Measurements from ENCODE around the gene KCND1.

Gene KCND1

GRCh38 chrX:48937054-48937907, 34.4 kb downstream of the KCND1 start:
- peak; percentile 84 to 89 for DNase-seq (ENCODE audit: low read depth in 2 of 2)

GRCh38 chrX:48936429-48937053, 35.1 kb downstream of the KCND1 start:
- DNase-seq (ENCODE audit: low read depth in 2 of 2), result no peak

- no peak for DNase-seq (ENCODE audit: low read depth in 2 of 2)
Observed at GRCh38 chrX:48935301-48935670, 36.4 kb downstream of the KCND1 start.

- no peak for DNase-seq (ENCODE audit: low read depth in 2 of 2)
Observed at GRCh38 chrX:48934581-48935300, 36.9 kb downstream of the KCND1 start.

- no peak for DNase-seq (ENCODE audit: low read depth in 2 of 2)
Observed at GRCh38 chrX:48933757-48934156, 37.9 kb downstream of the KCND1 start.

- no peak for DNase-seq (ENCODE audit: low read depth in 2 of 2)
Observed at GRCh38 chrX:48927736-48928382, 43.8 kb downstream of the KCND1 start.

GRCh38 chrX:48927123-48927522, 44.5 kb downstream of the KCND1 start:
- no peak for DNase-seq (ENCODE audit: low read depth in 2 of 2)

GRCh38 chrX:48924270-48924669, 47.4 kb downstream of the KCND1 start:
- DNase-seq (ENCODE audit: low read depth in 2 of 2), result no peak

GRCh38 chrX:48923771-48924170, 47.9 kb downstream of the KCND1 start:
- no peak for DNase-seq (ENCODE audit: low read depth in 2 of 2)

- no peak for DNase-seq (ENCODE audit: low read depth in 2 of 2)
Observed at GRCh38 chrX:48920718-48921104, 50.9 kb downstream of the KCND1 start.

- no peak for DNase-seq (ENCODE audit: low read depth in 2 of 2)
Observed at GRCh38 chrX:48919947-48920717, 51.5 kb downstream of the KCND1 start.

- no peak for DNase-seq (ENCODE audit: low read depth in 2 of 2)
Observed at GRCh38 chrX:48919360-48919841, 52.2 kb downstream of the KCND1 start.

GRCh38 chrX:48918643-48919340, 52.9 kb downstream of the KCND1 start, which contains the start of gene PIM2:
Gene PIM2, minus strand, starts transcription at chrX:48919024. Its CDS starts 190 bp downstream, at chrX:48918834.
- DNase-seq (ENCODE audit: low read depth in 2 of 2), result peak; percentile 88

- no peak for DNase-seq (ENCODE audit: low read depth in 2 of 2)
Observed at GRCh38 chrX:48918301-48918642, 53.4 kb downstream of the KCND1 start.

- DNase-seq (ENCODE audit: low read depth in 2 of 2), result peak; percentile 78 to 79
Observed at GRCh38 chrX:48917139-48918001, 54.3 kb downstream of the KCND1 start.

- no peak for DNase-seq (ENCODE audit: low read depth in 2 of 2)
Observed at GRCh38 chrX:48914593-48915493, 56.8 kb downstream of the KCND1 start.

- DNase-seq (ENCODE audit: low read depth in 2 of 2), result no peak
Observed at GRCh38 chrX:48913605-48914366, 57.9 kb downstream of the KCND1 start.
